Measurements from ENCODE around the gene MDN1. TPM values are rescaled to one million over a fixed set of nuclear protein-coding genes. Genes with fewer than 3 reads are reported as not detected.

The MDN1 gene
- total RNA-seq, 1 donor from 2014 or later: 52.0 TPM

- TF ChIP-seq, protein P1, sequence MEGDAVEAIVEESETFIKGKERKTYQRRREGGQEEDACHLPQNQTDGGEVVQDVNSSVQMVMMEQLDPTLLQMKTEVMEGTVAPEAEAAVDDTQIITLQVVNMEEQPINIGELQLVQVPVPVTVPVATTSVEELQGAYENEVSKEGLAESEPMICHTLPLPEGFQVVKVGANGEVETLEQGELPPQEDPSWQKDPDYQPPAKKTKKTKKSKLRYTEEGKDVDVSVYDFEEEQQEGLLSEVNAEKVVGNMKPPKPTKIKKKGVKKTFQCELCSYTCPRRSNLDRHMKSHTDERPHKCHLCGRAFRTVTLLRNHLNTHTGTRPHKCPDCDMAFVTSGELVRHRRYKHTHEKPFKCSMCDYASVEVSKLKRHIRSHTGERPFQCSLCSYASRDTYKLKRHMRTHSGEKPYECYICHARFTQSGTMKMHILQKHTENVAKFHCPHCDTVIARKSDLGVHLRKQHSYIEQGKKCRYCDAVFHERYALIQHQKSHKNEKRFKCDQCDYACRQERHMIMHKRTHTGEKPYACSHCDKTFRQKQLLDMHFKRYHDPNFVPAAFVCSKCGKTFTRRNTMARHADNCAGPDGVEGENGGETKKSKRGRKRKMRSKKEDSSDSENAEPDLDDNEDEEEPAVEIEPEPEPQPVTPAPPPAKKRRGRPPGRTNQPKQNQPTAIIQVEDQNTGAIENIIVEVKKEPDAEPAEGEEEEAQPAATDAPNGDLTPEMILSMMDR (IDR thresholded peaks at IDR 0.05; ENCODE audit: unreplicated experiment): no peak
- Mint-ChIP-seq H3K27me3 (ENCODE audit: low read depth) (no peaks in the 10 kb centered on the region), H3K27ac (peak overlapping the region; percentile 89), H3K4me1 (peaks cover 19% of the 10 kb centered on the region), H3K9me3 (no peaks in the 10 kb centered on the region), H3K4me3 (peak overlapping the region; percentile 4), H3K36me3 (peaks cover 19% of the 10 kb centered on the region)
- DNase-seq (ENCODE audit: low spot score in 2 of 2, unreplicated experiment in 2 of 2): no peak
Observed at GRCh38 chr6:89840538-89840937, 20.9 kb upstream of the MDN1 start.

DNA sequence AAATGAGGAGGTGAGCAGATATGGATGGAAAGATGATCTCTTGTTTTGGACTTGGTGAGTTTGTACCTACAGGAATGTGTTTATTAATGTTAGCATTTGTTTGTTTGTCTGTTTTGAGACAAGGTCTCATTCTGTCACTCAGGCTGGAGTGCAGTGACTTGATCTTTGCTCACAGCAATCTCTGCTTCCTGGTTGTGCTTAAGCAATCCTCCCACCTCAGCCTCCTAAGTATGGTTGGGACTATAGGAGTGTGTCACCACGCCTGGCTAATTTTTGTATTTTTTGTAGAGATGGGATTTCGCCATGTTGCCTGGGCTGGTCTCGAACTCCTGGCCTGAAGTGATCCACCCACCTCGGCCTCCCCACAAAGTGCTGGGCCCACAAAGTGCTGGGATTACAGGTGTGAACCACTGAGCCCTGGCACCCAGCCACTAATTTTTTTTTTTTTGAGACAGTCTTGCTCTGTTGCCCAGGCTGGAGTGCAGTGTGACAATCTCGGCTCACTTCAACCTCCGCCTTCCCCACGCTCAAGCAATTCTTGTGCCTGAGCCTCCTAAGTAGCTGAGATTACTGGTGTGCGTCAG lies 17.1 kb upstream of the MDN1 start:
- H3K27ac Mint-ChIP-seq: no peak overlapping the region
- peaks cover 37% of the 10 kb centered on the region for H3K36me3 Mint-ChIP-seq
- no peaks in the 10 kb centered on the region for H3K27me3 Mint-ChIP-seq (ENCODE audit: low read depth)
- TF ChIP-seq, protein P1 (IDR thresholded peaks at IDR 0.05; ENCODE audit: unreplicated experiment): no peak
- peaks cover 7% of the 10 kb centered on the region for H3K4me1 Mint-ChIP-seq
- H3K4me3 Mint-ChIP-seq: no peak overlapping the region
- no peaks in the 10 kb centered on the region for H3K9me3 Mint-ChIP-seq
- DNase-seq (ENCODE audit: low spot score in 2 of 2, unreplicated experiment in 2 of 2): no peak

- DNase-seq (ENCODE audit: low spot score in 2 of 2, unreplicated experiment in 2 of 2): no peak
- Mint-ChIP-seq H3K36me3 (peaks cover 38% of the 10 kb centered on the region), H3K9me3 (no peaks in the 10 kb centered on the region), H3K27ac (peak overlapping the region; percentile 47), H3K4me3 (no peak overlapping the region), H3K27me3 (ENCODE audit: low read depth) (no peaks in the 10 kb centered on the region), H3K4me1 (peaks cover 11% of the 10 kb centered on the region)
- TF ChIP-seq, protein P1 (IDR thresholded peaks at IDR 0.05; ENCODE audit: unreplicated experiment): no peak
Observed at GRCh38 chr6:89834884-89835792, 15.5 kb upstream of the MDN1 start.

DNA sequence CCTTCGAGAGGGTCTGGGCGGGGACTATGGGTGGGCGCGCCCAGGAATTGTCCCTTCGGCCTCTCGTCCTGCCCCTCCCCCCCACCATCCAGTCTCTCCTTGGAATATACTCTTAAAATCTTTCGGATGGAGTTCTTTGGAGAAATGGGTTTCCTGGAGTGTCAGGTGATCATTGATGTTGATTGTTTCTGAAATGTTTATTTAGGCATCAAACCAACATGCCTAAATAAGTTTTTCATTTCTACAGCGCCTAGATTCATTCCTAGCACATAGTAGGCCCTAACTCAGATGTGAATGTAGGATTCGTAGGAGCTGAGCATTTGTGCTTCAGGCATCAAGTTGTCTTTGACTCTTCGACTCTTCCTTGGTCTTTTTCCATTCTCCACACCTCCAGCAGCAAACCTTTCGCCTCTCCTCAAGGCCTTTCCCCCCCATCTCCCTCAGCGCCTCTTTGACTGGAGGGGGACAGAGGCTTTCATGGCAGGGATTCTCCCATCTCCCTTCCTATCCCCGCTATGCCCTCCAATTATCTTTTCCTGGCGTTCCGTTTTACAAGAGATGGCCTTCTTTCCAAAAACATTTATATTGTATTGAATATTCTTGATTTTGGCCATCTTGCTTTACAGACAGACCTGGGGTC lies 10.7 kb upstream of the MDN1 start:
- H3K36me3 Mint-ChIP-seq: peaks cover 17% of the 10 kb centered on the region
- TF ChIP-seq, protein P1 (IDR thresholded peaks at IDR 0.05; ENCODE audit: unreplicated experiment): no peak
- H3K27me3 Mint-ChIP-seq (ENCODE audit: low read depth): no peaks in the 10 kb centered on the region
- DNase-seq (ENCODE audit: low spot score in 2 of 2, unreplicated experiment in 2 of 2): no peak
- peak overlapping the region; percentile 97 for H3K27ac Mint-ChIP-seq
- H3K4me1 Mint-ChIP-seq: peaks cover 17% of the 10 kb centered on the region
- H3K9me3 Mint-ChIP-seq: no peaks in the 10 kb centered on the region
- H3K4me3 Mint-ChIP-seq: peak overlapping the region; percentile 100

- H3K36me3 Mint-ChIP-seq: peaks cover 13% of the 10 kb centered on the region
- peak; percentile 86 to 89 for DNase-seq (ENCODE audit: low spot score in 2 of 2, unreplicated experiment in 2 of 2)
- H3K4me3 Mint-ChIP-seq: peak within 1 kb of the TSS; percentile 100
- no peaks in the 10 kb centered on the region for H3K9me3 Mint-ChIP-seq
- H3K27me3 Mint-ChIP-seq (ENCODE audit: low read depth): no peaks in the 10 kb centered on the region
- peak within 1 kb of the TSS; percentile 97 for H3K27ac Mint-ChIP-seq
- TF ChIP-seq, protein P1 (IDR thresholded peaks at IDR 0.05; ENCODE audit: unreplicated experiment): no peak
- H3K4me1 Mint-ChIP-seq: peaks cover 17% of the 10 kb centered on the region
Observed at GRCh38 chr6:89829472-89830169, 10.0 kb upstream of the MDN1 start, which contains the start of gene CASP8AP2. TSS of gene CASP8AP2 (plus strand) at chr6:89829880.
